ENCODE data around the gene FOLR1.
"Not testable (repeated sequence)": the region's sequence is repeated elsewhere in the genome, so short reads cannot be mapped to it uniquely, and the experiment has no call there.

Gene FOLR1

GRCh38 chr11:72188267-72188666, 3.7 kb upstream of the FOLR1 start:
- DNase-seq: no peak

GRCh38 chr11:72189455-72190250, 2.3 kb upstream of the FOLR1 start:
- peak; percentile 73 for DNase-seq

GRCh38 chr11:72190631-72191071, 1.3 kb upstream of the FOLR1 start:
- no peak for DNase-seq

DNA sequence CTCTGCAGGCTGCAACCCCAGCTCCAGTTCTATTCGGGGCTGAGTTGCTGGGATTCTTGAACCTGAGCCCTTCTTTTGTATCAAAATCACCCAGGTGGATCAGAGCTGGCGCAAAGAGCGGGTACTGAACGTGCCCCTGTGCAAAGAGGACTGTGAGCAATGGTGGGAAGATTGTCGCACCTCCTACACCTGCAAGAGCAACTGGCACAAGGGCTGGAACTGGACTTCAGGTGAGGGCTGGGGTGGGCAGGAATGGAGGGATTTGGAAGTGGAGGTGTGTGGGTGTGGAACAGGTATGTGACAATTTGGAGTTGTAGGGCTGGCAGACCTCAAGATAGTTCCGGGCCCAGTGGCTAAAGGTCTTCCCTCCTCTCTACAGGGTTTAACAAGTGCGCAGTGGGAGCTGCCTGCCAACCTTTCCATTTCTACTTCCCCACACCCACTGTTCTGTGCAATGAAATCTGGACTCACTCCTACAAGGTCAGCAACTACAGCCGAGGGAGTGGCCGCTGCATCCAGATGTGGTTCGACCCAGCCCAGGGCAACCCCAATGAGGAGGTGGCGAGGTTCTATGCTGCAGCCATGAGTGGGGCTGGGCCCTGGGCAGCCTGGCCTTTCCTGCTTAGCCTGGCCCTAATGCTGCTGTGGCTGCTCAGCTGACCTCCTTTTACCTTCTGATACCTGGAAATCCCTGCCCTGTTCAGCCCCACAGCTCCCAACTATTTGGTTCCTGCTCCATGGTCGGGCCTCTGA, 3.8 kb downstream of the FOLR1 start:
- no peak for DNase-seq

GRCh38 chr11:72201445-72201844, 9.5 kb downstream of the FOLR1 start:
- DNase-seq: not testable (repeated sequence)

- no peak for DNase-seq
Observed at GRCh38 chr11:72202571-72202970, 10.6 kb downstream of the FOLR1 start.

DNA sequence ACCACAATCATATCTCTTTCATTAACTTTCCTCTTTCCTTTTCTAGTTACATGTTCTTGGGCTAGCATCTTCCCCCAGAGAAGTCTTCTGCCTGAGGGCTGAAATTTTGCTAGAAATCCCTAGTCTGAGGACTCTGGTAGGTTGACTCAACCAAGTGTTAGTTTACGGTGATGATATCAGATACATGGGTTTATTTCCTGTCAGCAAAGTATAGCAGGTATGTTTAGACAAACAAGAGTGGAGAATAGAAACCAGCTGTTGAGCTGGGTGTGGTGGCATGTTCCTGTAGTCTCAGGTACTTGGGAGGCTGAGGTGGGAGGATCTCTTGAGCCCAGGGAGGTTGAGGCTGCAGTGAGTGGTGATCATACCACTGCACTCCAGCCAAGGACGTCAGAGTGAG, 11.2 kb downstream of the FOLR1 start:
- DNase-seq: no peak

DNA sequence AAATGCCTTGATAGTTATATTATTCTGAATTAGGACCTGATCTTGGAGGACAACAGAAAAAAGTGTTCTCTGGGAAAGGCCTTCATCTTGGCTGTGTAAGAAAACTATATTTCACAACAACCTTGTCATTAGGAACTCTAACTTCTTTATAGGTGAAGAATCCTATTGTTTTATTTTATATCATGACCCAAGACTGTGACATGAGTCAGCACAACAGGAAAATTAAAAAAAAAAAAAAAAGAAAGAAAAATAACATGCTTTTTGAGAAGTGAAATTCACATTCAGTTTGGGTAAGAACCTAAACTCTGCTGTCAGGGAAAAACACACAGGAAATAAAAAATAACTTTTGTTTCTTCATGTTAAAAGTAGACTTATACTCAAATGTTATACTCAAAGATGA, 12.9 kb downstream of the FOLR1 start:
- DNase-seq: no peak

DNA sequence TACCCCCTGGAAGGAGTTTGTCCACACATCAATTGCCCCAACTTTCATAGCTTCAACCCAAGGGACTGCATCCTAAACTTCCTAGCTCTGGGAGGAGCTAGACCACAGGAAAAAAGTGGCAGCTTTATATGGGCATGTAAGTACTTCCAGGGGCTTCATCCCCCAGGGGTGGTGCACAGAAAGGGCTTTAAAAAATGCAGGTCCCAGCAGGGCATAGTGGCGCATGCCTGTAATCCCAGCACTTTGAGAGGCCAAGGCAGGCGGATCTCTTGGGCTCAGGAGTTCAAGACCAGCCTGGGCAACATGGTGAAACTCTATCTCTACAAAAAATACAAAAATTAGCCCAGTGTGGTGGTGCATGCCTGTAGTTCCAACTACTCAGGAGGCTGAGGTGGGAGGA, 14.9 kb downstream of the FOLR1 start:
- not testable (repeated sequence) for DNase-seq

DNA sequence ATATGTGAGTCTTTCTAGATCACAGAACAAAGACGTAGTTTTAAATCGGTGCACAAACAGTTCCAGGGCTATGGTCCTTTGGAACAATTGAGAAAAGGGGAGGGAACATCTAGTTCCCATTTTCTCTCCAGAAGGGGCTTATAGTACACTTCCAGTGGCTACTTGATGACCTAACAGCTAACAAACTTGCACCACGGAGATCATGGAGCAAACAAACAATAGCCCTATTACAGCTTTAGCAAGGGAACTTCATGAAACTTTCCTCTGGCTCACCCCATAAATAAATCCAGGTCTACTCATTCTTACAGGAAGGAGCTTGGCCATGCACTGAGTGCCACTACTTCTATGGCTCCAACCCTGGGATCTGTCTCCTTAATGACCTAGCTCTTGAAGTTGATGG, 16.3 kb downstream of the FOLR1 start:
- DNase-seq: no peak

DNA sequence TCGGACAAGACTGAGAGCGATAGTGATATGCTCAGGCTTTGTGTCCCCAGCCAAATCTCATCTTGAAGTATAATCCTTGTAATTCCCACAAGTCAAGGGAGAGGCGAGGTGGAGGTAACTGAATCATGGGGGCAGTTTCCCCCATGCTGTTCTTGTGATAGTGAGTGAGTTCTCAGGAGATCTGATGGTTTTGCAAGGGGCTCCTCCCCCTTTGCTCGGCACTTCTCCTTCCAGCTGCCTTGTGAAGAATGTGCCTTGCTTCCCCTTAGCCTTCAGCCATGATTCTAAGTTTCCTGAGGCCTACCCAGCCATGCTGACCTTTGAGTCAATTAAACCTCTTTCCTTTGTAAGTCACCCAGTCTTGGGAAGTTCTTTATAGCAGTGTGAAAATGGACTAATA, 17.2 kb downstream of the FOLR1 start:
- DNase-seq: no peak

- no peak for DNase-seq
Observed at GRCh38 chr11:72216638-72217037, 24.7 kb downstream of the FOLR1 start, which contains the start of gene FOLR2. FOLR2 (plus strand) TSS chr11:72216794; CDS start chr11:72218585, 1,791 bp downstream.

- DNase-seq: no peak
Observed at GRCh38 chr11:72217841-72218240, 25.9 kb downstream of the FOLR1 start.

DNA sequence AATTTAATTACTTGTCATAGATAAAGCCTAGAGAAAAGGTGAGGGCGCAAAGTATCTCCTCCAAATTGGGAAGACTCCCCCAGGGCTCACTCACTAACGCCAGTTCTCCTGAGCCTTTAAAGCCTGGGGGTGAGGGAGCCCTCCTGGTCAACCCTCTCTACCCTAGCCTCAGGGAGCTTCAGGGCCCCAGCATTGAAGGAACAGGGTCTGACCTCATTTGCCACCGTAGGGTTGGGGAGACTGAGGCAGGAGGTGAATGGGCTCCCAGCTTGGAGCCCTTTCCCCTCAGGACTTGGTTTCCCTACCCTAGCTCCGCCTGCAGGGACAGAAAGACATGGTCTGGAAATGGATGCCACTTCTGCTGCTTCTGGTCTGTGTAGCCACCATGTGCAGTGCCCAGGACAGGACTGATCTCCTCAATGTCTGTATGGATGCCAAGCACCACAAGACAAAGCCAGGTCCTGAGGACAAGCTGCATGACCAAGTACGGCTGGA, 26.4 kb downstream of the FOLR1 start:
- no peak for DNase-seq

DNA sequence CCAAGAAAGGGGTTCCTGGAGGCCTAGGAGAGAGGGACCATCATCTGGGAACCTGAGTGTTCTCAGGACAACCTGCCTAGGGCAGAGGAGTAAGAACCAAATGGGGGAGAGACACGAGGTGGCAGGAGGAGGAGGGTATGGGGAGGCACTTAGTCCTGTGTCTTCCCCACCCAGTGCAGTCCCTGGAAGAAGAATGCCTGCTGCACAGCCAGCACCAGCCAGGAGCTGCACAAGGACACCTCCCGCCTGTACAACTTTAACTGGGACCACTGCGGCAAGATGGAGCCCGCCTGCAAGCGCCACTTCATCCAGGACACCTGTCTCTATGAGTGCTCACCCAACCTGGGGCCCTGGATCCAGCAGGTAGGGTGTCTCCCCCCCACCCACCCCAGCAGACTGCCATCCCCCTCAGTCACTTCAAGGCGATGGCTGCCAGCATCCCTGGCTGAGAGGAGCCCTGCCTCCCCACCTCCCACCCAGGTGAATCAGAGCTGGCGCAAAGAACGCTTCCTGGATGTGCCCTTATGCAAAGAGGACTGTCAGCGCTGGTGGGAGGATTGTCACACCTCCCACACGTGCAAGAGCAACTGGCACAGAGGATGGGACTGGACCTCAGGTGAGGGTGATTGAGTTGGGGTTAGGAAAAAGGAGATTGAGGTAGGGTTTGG, 28.9 kb downstream of the FOLR1 start:
- no peak for DNase-seq

- no peak for DNase-seq
Observed at GRCh38 chr11:72221386-72222075, 29.6 kb downstream of the FOLR1 start.

- DNase-seq: no peak
Observed at GRCh38 chr11:72222106-72222891, 30.4 kb downstream of the FOLR1 start.

DNA sequence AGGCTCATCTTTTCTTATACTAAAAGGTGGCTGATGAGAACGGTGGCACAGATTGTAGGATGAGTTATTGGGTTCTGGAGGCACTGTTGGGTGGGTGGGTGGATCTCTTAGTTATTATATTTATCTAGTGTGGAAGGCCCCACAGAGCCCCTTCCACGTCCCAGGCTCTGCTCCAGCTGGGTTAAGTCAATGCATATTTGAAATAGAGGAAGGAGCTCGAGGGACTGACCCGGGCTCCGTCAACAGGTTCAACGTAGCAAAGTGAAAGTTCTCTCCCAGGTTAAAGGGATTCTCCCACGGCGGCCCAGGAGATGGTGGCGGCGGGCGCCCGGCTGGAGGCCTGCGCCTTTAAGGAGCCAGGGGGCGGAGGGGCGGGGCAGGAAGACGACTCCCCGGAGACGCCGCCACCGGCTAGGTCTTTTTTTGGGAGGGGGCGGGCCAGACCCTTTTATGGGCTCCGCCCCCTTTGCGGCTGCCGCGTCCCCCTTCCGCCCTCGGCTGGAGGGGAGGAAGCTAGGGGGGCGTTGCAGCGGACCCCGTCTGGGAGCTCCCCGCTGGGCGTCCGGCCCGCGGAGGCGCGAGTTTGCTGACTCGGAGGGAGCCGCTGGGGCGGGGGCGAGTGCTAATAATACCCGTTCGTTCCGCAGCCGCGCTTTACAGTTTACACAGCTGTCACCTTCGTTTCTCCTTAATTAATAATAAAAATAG, 31.1 kb downstream of the FOLR1 start:
- peak; percentile 98 for DNase-seq

GRCh38 chr11:72223615-72224563, 31.9 kb downstream of the FOLR1 start:
- DNase-seq: peak; percentile 61
